DND-41 (cell line): ENCODE measurements around the gene SERPINA5.

Experiments
- CTCF ChIP-seq: IDR thresholded peaks from 2 replicates; pipeline ENCODE4 v1.5.1; 2012; ENCODE audit warnings: borderline replicate concordance, low read length, moderate library complexity, mild to moderate bottlenecking; ENCODE audit not compliant: poor library complexity, severe bottlenecking; ENCODE audit errors: extremely low read depth
- EZH2 ChIP-seq: IDR thresholded peaks from 3 replicates; pipeline ENCODE4 v1.6.1; 2012; ENCODE audit warnings: borderline replicate concordance, low read depth, mild to moderate bottlenecking, moderate library complexity, low read length, inconsistent platforms; ENCODE audit not compliant: severe bottlenecking

GRCh38 chr14:94641632-94641955 lies 60.4 kb downstream of the SERPINA5 start:
- TF ChIP-seq CTCF (no peak), EZH2 (no peak)
